Occipital lobe (tissue), 2 donors: Measurements from ENCODE around the gene PHLPP1. TPM values are rescaled to one million over a fixed set of nuclear protein-coding genes. Genes with fewer than 3 reads are reported as not detected.
A peak's percentile ranks its signal among the peaks of the same experiment; 100 is the strongest.
"Not testable (repeated sequence)": the region's sequence is repeated elsewhere in the genome, so short reads cannot be mapped to it uniquely, and the experiment has no call there.

Experiments
- DNase-seq: peaks from one replicate; lab custom pipeline; 2025; lab: John Stamatoyannopoulos, UW
- total RNA-seq: library from RNA; depleted of rRNA; stranded (reverse); fragments of >200 nt; gene quantifications from one replicate; pipeline ENCODE4 v1.2.3, GENCODE V29; 2014

PHLPP1 gene
- total RNA-seq, 1 donor from 2014 or later: 22.6 TPM

GRCh38 chr18:62880673-62881364, 165.5 kb downstream of the PHLPP1 start:
- no peak for DNase-seq

GRCh38 chr18:62881509-62882016, 166.2 kb downstream of the PHLPP1 start:
- DNase-seq: peak; percentile 10

- DNase-seq: no peak
Measured at GRCh38 chr18:62883937-62884735, 168.8 kb downstream of the PHLPP1 start.

- no peak for DNase-seq
Measured at GRCh38 chr18:62885804-62886203, 170.5 kb downstream of the PHLPP1 start.

GRCh38 chr18:62894681-62895390, 179.5 kb downstream of the PHLPP1 start:
- no peak for DNase-seq

- no peak for DNase-seq
Measured at GRCh38 chr18:62897153-62897552, 181.8 kb downstream of the PHLPP1 start.

GRCh38 chr18:62898359-62898758, 183.0 kb downstream of the PHLPP1 start:
- DNase-seq: no peak

GRCh38 chr18:62899534-62899933, 184.2 kb downstream of the PHLPP1 start:
- DNase-seq: no peak

GRCh38 chr18:62900132-62900883, 185.0 kb downstream of the PHLPP1 start:
- DNase-seq: no peak

GRCh38 chr18:62902776-62903175, 187.4 kb downstream of the PHLPP1 start:
- DNase-seq: no peak

GRCh38 chr18:62904396-62905285, 189.3 kb downstream of the PHLPP1 start:
- no peak for DNase-seq

GRCh38 chr18:62912885-62913284, 197.5 kb downstream of the PHLPP1 start:
- DNase-seq: no peak

GRCh38 chr18:62913824-62914223, 198.5 kb downstream of the PHLPP1 start:
- DNase-seq: not testable (repeated sequence)

GRCh38 chr18:62914871-62915392, 199.6 kb downstream of the PHLPP1 start:
- no peak for DNase-seq

GRCh38 chr18:62918361-62918760, 203.0 kb downstream of the PHLPP1 start:
- DNase-seq: no peak

- no peak for DNase-seq
Measured at GRCh38 chr18:62919109-62919838, 203.9 kb downstream of the PHLPP1 start.

GRCh38 chr18:62925031-62925688, 209.8 kb downstream of the PHLPP1 start:
- DNase-seq: no peak

GRCh38 chr18:62928326-62928725, 213.0 kb downstream of the PHLPP1 start:
- no peak for DNase-seq
